ENCODE data around the gene MEF2B.

DNA sequence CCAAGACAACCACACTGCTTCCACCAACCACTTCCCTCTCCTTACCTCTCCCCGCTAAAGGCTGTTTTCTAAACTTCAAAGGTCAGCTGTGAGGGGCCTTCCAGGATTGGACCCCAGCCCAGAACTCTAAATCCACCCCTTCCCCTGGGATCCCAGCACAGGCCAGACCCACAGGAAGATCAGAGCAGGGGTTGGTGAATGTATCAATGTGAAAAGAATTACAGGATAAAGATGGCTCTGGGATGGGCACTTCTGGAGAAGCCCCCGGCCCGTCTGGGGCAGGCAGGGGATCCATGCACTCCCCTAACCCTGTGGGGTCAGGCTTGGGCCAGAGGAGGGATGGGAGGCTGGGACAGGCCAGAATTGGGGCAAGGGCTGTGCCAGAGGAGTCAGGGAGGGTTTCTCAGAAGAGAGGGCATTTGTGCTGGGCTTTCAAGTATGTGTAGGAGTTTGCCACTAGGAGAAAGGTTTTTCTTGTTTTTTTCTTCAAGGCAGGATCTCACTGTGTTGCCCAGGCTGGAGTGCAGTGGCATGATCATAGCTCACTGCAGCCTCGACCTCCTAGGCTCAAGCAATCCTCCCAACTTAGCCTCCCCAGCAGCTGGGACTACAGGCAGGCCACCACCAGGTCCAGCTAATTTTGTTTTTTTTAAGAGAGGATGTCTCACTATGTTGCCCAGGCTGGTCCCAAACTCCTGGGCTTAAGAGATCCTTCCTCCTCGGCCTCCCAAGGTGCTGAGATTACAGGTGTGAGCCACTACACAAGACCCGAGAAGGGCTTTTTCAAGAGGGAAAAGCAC is 1.0 kb upstream of the MEF2B start:
- TF ChIP-seq EZH2 (optimal IDR thresholded peaks at IDR 0.05; ENCODE audit: low read depth, low read length) = no peak
- TF ChIP-seq, protein P1, sequence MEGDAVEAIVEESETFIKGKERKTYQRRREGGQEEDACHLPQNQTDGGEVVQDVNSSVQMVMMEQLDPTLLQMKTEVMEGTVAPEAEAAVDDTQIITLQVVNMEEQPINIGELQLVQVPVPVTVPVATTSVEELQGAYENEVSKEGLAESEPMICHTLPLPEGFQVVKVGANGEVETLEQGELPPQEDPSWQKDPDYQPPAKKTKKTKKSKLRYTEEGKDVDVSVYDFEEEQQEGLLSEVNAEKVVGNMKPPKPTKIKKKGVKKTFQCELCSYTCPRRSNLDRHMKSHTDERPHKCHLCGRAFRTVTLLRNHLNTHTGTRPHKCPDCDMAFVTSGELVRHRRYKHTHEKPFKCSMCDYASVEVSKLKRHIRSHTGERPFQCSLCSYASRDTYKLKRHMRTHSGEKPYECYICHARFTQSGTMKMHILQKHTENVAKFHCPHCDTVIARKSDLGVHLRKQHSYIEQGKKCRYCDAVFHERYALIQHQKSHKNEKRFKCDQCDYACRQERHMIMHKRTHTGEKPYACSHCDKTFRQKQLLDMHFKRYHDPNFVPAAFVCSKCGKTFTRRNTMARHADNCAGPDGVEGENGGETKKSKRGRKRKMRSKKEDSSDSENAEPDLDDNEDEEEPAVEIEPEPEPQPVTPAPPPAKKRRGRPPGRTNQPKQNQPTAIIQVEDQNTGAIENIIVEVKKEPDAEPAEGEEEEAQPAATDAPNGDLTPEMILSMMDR (IDR thresholded peaks at IDR 0.05; ENCODE audit: low read length) = no peak
- TF ChIP-seq EZH2phosphoT487 (IDR thresholded peaks at IDR 0.05; ENCODE audit: low read length) = no peak

Measured in MM.1S (cell line).